HG02870 (cell line): ENCODE measurements around the gene PODN.

ENCODE experiments used
- ATAC-seq: cut with Tn5 transposase; IDR thresholded peaks from one replicate; pipeline ENCODE4 v1.9.1; 2021; ENCODE audit warnings: mild to moderate bottlenecking, moderate library complexity; ENCODE audit not compliant: unreplicated experiment

PODN gene

DNA sequence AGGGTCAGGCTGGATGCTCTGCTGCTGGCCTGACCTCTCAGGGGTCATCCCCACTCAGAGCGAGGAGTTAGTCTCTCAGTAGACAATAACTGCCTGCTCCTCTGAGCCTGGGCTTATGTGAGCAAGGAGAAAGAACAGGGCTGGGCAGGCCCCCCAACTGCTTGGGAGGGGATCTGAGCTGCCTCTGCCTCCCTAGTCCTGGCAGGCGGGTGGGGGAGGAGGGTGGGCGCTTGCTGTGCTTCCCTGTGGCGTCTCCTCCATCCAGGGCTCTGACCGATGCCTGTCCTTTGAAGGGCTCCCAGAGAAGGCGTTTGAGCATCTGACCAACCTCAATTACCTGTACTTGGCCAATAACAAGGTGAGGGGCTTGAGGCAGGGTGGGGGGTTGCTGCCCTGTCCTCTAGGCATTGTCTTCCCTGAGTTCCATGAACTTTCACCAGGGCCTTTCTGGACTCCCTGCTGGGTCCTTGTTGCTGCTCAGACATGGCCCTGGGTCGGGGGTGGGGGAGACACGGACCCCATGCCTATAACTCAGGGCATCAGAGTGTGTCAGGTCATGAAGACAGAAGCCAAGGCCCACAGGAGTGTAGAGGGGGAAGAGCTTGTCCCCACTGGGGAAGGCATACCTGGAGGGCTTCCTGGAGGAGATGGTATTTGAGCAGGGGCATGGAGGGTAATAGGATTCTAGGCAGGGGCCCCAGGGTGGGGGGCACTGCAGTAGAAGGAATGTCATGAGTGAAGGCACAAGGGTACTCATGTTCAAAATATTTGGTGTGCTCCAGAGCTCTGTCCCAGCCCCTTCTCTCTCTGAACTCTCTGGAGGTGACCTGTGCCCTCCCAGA is 12.5 kb downstream of the PODN start:
- no peak for ATAC-seq

DNA sequence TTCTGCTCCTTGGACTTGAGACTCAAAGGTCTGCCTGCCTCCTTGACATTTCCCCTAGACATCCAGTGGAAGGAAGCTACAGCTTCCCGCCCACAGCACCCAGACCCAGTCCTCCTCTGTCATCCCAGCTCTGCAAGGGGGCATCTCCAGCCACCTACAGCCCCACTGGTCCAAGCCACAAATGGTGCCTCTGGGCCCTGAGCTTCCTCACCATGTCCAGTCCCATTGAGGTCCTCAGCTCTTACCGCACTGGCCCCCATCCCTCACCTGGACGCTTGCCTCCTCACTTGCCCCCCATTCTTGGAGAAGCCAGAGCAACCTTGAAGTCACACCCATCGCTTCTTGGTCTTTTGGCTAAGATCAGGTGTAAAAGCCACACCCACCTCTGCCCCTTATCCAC is 13.2 kb downstream of the PODN start:
- no peak for ATAC-seq

DNA sequence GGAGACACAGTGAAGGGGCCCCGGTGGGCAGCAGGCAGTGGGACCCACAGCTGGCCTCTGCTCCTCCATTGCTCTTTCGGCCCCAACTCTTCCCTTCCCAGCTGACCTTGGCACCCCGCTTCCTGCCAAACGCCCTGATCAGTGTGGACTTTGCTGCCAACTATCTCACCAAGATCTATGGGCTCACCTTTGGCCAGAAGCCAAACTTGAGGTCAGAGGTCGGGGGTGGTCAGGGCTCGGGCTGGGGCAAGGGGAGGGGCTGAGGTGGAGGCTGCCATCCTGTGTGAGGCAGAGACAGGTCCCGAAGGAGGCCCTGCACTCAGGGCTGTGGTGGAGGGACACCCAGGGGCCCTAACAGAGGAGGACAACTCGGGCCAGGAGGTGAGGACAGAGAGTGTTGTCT is 13.7 kb downstream of the PODN start:
- no peak for ATAC-seq

DNA sequence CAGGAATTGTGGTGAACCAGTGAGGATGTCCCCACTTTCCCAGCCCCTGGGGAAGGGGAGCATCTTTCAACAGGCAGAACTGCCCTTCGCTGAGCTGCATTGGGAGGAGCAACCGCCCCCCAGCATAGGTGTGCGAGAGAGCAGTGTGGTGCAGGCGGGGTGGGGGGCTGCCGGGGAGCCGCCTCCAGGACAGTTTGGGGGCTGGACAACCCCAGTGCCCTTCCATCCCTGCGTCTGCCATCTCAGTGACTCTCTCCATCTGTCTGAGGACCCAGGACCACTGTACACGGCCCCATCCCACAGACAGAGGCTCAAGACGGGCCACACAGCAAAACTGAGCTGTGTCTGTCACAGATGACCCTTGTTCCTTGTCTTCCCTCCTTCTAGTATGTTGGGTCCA is 14.2 kb downstream of the PODN start:
- ATAC-seq, result no peak

DNA sequence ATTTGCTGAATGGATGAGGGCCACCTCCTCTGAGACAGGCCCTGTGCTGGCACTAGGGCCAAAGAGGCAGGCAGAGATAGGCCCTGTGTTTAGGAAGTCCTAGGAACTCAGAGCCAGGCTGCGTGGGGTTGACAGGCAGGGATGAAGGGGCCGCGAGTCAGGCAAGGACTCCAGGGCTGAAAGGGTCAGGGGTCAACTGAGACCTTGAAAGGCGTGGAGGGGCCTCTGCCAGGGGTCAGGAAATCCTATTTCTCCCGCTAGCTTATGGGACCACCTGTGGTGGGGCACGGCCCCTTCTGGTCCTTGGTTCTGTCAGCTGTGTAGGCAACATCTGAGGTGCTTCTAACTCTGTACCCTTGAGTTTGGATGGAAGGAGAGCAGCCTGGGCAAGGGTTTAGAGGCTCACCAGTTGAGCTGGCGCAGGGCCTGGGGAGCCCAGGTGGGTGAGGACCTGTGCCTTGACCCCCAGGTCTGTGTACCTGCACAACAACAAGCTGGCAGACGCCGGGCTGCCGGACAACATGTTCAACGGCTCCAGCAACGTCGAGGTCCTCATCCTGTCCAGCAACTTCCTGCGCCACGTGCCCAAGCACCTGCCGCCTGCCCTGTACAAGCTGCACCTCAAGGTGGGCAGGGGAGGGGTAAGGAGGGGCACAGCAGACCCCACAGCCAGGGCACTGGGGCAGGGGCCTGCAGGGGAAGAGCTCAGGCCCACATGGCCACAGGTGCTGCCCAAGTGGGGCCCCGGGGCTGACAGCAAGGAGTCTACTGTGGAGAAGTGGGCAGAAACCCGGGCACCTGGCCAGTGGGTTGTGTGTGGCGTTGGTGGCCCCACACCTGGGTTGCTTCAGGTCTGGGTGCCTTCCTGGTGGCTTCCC is 14.9 kb downstream of the PODN start:
- ATAC-seq, result no peak

DNA sequence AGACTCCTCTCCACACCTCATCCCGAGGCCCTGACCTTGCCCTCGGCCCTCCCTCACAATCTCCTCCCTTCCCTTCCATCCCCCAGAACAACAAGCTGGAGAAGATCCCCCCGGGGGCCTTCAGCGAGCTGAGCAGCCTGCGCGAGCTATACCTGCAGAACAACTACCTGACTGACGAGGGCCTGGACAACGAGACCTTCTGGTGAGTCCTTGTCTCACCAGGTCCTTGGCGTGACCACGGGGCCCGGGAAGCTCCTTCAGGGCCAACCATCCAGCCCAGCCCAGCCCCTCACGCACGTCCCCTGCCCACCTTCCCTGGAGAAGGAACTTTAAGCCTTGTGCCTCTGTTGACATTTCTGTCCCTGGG is 15.6 kb downstream of the PODN start:
- no peak for ATAC-seq

DNA sequence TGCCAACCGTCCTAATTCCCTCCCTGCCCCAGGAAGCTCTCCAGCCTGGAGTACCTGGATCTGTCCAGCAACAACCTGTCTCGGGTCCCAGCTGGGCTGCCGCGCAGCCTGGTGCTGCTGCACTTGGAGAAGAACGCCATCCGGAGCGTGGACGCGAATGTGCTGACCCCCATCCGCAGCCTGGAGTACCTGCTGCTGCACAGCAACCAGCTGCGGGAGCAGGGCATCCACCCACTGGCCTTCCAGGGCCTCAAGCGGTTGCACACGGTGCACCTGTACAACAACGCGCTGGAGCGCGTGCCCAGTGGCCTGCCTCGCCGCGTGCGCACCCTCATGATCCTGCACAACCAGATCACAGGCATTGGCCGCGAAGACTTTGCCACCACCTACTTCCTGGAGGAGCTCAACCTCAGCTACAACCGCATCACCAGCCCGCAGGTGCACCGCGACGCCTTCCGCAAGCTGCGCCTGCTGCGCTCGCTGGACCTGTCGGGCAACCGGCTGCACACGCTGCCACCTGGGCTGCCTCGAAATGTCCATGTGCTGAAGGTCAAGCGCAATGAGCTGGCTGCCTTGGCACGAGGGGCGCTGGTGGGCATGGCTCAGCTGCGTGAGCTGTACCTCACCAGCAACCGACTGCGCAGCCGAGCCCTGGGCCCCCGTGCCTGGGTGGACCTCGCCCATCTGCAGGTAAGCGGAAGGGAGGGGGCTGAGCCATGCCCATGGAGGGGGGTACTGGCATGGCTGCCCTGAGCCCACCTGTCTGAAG is 16.5 kb downstream of the PODN start:
- no peak for ATAC-seq

DNA sequence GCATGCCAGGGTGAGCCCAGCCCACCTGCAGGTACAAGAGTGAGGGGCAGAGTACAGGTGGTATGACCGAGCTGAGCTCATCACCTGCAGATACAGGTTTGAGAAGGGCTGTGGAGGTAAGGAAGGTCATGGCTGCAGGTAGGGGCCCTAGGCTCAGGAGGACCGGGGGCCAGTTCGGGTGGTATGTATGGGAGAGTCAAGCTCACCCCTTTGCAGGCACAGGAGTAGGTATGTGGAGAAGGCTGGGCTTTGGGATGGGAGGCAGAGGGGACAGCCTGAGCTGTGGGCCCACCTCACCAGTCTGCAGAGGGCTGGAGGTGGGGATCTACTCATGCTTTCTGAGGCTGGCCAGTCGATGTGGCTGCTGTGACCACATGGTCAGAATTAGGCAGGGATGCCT is 17.2 kb downstream of the PODN start:
- ATAC-seq, result no peak

DNA sequence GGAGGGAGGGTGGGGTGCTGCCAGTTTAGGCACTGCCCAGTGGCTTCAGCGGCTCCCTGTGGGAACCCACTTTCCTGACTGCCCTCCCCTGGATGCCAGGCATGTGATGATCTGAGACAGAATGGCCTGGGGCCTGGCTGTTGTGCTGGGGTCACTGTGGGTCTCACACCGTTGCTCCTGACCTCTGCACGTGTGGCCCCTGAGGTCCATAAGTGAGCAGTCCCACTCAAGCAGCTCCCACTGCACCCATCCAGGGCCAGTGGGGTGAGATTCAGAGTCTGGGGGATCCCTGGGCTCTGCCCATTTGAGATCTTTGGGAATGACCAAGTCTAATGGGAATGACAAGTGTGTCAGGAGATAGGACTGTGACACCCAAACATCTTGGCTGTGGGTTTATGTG is 18.0 kb downstream of the PODN start:
- ATAC-seq, result no peak

DNA sequence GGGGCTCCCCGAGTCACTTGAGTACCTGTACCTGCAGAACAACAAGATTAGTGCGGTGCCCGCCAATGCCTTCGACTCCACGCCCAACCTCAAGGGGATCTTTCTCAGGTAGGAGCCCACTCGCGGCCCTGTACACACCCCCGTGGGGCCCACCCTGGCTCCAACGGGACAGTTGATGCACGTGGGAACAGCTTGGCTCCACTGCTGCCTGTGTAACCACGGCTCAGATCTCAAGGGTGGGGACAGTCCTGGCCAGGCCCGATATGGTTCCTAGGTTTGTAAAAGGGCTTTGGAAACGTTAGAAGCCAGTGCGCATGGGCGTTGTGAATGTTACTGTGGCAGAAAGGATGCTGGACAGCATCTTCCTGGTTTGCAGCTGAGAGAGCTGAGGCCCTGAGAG is 18.8 kb downstream of the PODN start:
- ATAC-seq, result no peak

DNA sequence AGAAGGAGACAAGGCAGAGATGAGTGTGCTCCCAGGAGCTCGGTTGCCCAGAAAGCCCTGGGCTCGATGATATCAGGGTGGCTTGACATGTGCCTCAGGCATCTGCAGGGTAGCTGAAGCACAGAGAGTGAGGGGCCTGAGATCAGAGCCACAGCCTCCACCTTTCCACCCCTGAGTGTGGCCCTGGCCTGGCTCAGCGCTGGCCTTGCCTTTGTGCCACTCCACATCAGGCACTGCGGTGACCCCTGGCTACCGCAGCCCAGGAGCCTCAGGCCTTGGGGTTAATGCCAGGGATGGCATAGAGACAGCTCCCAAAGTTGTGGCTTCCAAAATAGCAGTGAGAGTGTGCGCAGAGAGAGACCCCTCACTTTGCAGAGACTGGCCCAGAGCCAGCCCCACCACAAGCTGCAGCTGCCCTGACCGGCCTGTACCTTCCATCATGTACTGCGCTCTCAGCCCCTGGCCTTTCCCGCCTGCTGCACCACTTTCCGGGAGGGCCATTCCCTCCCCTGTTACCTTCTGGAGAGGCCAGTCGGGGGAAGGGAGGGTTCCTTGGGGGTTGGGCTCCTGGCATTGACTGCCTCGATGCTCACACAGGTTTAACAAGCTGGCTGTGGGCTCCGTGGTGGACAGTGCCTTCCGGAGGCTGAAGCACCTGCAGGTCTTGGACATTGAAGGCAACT is 19.5 kb downstream of the PODN start:
- ATAC-seq, result no peak

DNA sequence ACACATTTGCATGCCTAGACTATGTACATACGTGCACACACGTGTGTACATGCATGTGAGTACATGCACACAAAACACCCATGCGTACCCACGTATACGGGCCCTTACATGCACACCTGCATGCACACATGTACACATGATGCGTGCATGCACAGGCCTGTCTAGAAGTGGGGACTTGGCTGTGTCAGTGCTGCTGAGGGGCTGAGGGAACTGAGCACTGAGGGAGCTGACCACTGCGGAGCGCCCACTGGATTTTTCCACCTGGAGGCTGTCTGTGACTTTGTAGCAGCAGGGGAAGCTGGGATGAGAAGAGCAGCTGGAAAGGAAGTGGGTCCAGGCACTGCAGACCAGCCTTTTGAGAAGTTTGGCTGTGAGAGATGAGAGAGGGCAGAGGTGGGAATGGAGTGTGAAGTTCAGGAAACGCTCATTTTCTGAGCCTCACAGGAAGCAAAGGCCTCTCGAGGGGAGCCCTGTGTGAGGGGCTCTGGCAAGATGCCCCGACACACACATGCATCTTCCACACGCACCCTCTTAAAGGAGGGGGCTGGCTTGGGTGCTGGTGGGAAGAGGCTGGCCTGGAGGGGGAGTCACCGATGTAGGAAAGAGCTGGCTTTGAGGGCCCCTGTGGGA is 20.9 kb downstream of the PODN start:
- no peak for ATAC-seq

DNA sequence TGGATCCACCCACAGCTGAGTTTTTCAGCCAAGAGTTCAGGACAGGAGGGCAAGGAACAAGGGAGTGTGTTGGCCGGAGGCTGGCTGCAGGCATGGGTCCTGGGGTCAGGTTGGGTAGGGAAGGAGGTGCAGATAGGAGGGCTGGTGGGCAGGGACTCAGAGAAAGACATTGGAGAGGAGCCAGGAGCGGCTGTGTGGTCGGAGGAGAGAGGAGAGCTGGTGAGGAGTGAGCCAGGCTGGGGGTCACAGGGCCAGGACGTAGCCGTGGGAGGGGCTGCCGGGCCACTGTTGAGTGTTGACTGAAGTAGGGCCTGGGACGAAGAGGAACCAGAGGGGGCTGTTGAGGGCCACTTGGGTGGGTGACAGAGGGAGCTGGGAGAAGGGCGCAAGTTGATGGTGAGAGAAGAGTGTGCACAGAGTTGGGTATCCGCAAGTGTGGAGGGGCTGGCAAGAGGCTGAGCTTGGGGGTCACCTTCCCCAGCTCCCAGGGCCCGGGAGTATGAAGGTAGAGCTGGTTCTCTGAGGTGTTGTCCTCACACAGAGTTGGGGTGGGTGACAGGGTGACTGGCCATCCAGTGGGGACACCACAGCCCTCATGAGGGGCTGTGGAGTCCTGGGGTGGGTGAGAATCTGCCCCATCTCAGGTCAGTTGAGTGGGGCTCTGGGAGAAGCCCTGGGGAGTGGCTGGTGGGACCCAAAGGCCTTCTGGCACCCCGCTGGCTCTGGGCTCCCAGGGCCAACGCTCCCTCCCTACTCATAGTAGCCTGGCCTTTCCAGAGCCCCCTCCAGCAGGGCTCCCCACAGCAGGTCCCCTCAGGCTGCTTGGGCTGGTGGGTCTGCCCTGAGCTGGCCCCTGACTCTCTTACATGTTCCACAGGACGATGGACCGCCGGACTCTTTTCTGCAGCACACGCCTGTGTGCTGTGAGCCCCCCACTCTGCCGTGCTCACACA is 21.9 kb downstream of the PODN start:
- no peak for ATAC-seq

DNA sequence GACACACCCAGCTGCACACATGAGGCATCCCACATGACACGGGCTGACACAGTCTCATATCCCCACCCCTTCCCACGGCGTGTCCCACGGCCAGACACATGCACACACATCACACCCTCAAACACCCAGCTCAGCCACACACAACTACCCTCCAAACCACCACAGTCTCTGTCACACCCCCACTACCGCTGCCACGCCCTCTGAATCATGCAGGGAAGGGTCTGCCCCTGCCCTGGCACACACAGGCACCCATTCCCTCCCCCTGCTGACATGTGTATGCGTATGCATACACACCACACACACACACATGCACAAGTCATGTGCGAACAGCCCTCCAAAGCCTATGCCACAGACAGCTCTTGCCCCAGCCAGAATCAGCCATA is 22.6 kb downstream of the PODN start:
- no peak for ATAC-seq

DNA sequence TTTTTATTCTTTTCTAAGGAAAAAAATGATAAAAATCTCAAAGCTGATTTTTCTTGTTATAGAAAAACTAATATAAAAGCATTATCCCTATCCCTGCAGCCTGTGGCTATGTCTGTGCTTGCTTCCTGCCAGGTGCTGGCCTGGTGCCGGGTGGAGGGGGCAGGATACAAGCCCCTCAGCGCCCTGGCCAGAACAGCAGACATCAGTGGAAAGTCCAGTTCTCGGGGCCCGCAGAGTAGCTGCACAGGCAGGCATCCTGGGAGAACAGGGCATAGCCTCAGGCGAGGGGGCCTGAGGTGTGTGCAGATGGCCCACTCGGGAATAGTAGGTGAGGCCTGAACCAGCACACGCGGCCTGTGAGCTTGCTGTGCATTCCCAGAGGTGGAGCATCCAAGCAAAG is 23.4 kb downstream of the PODN start:
- ATAC-seq, result no peak

DNA sequence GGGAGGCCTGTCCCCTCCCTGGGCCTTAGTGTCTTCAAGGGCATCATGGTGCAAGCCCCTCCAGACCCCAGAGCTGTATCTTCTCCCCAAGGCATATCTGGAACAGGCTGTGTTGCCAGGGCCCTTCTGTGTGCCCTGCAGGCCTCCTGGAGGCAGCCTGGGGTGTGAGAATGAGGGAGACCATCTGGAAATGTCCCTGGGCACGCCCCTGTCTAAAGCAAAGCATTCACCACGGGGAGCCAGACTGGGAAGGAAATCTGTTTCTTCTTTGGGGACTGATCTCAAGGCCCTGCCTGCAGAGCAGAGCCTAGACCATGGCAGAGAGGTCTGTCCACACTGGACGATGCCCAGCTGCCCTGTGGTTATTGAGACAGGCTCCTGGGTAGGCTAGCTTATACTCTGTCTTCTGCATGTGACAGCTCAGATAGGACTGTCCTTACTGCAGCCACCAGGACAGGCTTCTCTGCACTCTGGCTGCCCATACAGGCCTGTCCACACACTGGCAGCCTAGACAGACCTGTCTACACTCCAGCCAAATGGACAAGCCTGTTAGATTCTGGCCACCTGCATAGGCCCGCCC is 24.6 kb downstream of the PODN start:
- no peak for ATAC-seq

DNA sequence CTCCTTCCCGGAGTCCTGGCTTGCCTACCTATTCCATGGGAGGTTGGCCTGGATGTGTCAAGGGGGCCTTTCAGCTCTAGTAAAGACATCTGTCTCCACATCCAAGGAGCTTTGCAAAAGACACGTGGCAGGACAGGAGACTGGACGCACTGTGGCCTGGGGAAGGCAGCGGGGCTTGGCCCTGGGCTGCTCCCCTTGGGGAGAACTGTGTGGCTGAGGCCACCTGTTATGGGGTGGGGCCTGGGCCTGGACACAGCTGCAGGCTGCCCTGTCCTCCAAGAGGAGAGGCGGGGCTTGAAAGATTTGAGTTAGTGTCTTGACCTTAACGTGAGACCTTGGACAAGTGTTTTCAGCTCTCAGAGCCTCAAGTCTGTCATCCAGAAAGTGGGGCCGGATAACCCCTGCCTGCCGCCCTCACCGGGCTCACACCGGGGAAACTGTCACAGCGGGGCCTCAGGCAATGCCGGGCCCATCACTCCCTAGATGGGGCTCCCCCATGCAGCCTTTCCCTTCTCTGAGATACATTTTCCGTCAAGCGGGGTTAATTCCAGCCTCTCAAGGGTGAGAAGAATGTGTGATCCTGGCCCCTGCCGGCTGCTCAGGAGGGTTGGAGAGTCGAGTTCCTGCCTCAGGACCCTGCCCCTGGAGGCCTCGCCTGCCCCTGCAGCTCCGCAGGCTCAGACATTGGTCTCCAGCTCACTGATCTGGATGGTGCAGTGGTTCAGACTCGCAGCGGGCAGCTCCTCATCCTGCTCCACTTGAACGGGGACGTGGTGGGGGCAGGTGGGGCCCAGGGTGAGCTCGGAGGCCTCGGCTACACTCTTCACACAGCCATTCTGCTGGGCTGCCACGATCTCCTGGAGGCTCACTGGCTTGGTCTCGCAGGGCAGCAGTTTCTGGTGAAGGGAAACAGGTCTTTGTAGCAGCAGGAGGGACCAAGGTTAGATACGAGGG is 25.6 kb downstream of the PODN start:
- no peak for ATAC-seq
